Mesendoderm (in vitro differentiated cells): Measurements from ENCODE around the gene ZBTB42.

Experiments used
- DNase-seq: peaks from one replicate; pipeline ENCODE4 v3.0.0; 2013
- H2AK5ac ChIP-seq: 2 replicates; pipeline ENCODE4 v1.6.1; 2013; ENCODE audit warnings: low read length, inconsistent platforms
- H2BK120ac ChIP-seq: 2 replicates; pipeline ENCODE4 v1.6.1; 2013; ENCODE audit warnings: low read depth, mild to moderate bottlenecking, low read length, moderate library complexity, mixed read lengths
- H2BK15ac ChIP-seq: replicated peaks from 2 replicates; pipeline ENCODE4 v1.6.1; 2013; ENCODE audit warnings: low read depth, mild to moderate bottlenecking, moderate library complexity
- H2BK5ac ChIP-seq: 2 replicates; pipeline ENCODE4 v1.6.1; 2013; ENCODE audit warnings: low read length, inconsistent platforms
- H3K18ac ChIP-seq: 2 replicates; pipeline ENCODE4 v1.6.1; 2013; ENCODE audit warnings: mild to moderate bottlenecking, low read length, mixed read lengths
- H3K23ac ChIP-seq: one replicate; pipeline ENCODE4 v1.6.1; 2013; ENCODE audit warnings: low read length
- H3K27ac ChIP-seq: 2 replicates; pipeline ENCODE4 v1.5.1; 2013; ENCODE audit warnings: low read depth, mild to moderate bottlenecking, inconsistent platforms, low read length, moderate library complexity
- H3K27me3 ChIP-seq: 2 replicates; pipeline ENCODE4 v1.6.1; 2013; ENCODE audit warnings: low read length, control low read depth, mild to moderate bottlenecking, inconsistent platforms; ENCODE audit not compliant: insufficient read depth, poor library complexity
- H3K36me3 ChIP-seq: 2 replicates; pipeline ENCODE4 v1.6.1; 2013; ENCODE audit warnings: low read length, inconsistent platforms; ENCODE audit not compliant: control insufficient read depth, insufficient read depth
- H3K4ac ChIP-seq: one replicate; pipeline ENCODE4 v1.6.1; 2013; ENCODE audit warnings: low read depth, mild to moderate bottlenecking, low read length, moderate library complexity
- H3K4me1 ChIP-seq: 2 replicates; pipeline ENCODE4 v1.6.1; 2013; ENCODE audit warnings: low read depth, low read length, inconsistent platforms; ENCODE audit not compliant: control insufficient read depth
- H3K4me2 ChIP-seq: 2 replicates; pipeline ENCODE4 v1.6.1; 2013; ENCODE audit warnings: low read length
- H3K4me3 ChIP-seq: 2 replicates; pipeline ENCODE4 v1.5.1; 2013; ENCODE audit warnings: mild to moderate bottlenecking, low read length
- H3K56ac ChIP-seq: one replicate; pipeline ENCODE4 v1.6.1; 2013; ENCODE audit warnings: low read length
- H3K79me1 ChIP-seq: 2 replicates; pipeline ENCODE4 v1.6.1; 2013; ENCODE audit warnings: low read length, inconsistent platforms
- H3K79me2 ChIP-seq: 2 replicates; pipeline ENCODE4 v1.6.1; 2013; ENCODE audit warnings: mild to moderate bottlenecking, low read length; ENCODE audit not compliant: control insufficient read depth, insufficient read depth
- H3K9ac ChIP-seq: 2 replicates; pipeline ENCODE4 v1.6.1; 2013; ENCODE audit warnings: low read length, inconsistent platforms
- H4K5ac ChIP-seq: one replicate; pipeline ENCODE4 v1.6.1; 2013; ENCODE audit warnings: low read length
- H4K8ac ChIP-seq: one replicate; pipeline ENCODE4 v1.6.1; 2013; ENCODE audit warnings: low read depth, mild to moderate bottlenecking, control low read depth, low read length, moderate library complexity
- WGBS: extraction: QIAGEN DNeasy Blood & Tissue Kit; methylation state at CpG from one replicate; pipeline ENCODE4 v1.1.7; 2013; ENCODE audit warnings: low lambda C conversion rate, missing lambda C conversion rate; ENCODE audit not compliant: insufficient coverage; ENCODE audit errors: extremely low coverage; 5-methylcytosine and 5-hydroxymethylcytosine counted together

The ZBTB42 gene

GRCh38 chr14:104754213-104754851, 46.6 kb upstream of the ZBTB42 start:
- Histone ChIP-seq H4K5ac (no peak overlapping the region), H2BK15ac (no peak overlapping the region), H3K56ac (peak overlapping the region; percentile 92), H3K4ac (no peak overlapping the region), H3K27ac (no peak overlapping the region), H3K27me3 (no peaks in the 10 kb centered on the region), H2AK5ac (no peak overlapping the region), H3K23ac (no peak overlapping the region), H4K8ac (no peak overlapping the region), H3K36me3 (peaks cover 8% of the 10 kb centered on the region), H3K9ac (peak overlapping the region; percentile 95), H3K18ac (no peak overlapping the region), H3K79me2 (peaks cover 32% of the 10 kb centered on the region), H3K79me1 (peaks cover 27% of the 10 kb centered on the region), H2BK120ac (no peak overlapping the region), H2BK5ac (no peak overlapping the region), H3K4me1 (peaks cover 4% of the 10 kb centered on the region), H3K4me3 (peak overlapping the region; percentile 91), H3K4me2 (peak overlapping the region; percentile 80)
- no peak for DNase-seq
- WGBS = no CpG with 5 or more reads among the region's 13 CpGs

- no peak overlapping the region for H2AK5ac ChIP-seq
- no peak overlapping the region for H2BK15ac ChIP-seq
- no peak overlapping the region for H3K4me2 ChIP-seq
These were observed 45.3 kb upstream of the ZBTB42 start for GRCh38 chr14:104755621-104756020.

GRCh38 chr14:104756477-104757237, 44.2 kb upstream of the ZBTB42 start:
- WGBS = no CpG with 5 or more reads among the region's 27 CpGs
- H3K27me3 ChIP-seq = no peaks in the 10 kb centered on the region
- H2BK120ac ChIP-seq = no peak overlapping the region
- H3K79me2 ChIP-seq = peaks cover 32% of the 10 kb centered on the region
- peaks cover 31% of the 10 kb centered on the region for H3K79me1 ChIP-seq
- no peak overlapping the region for H3K27ac ChIP-seq
- H2BK5ac ChIP-seq = no peak overlapping the region
- H3K36me3 ChIP-seq = peaks cover 8% of the 10 kb centered on the region
- H3K9ac ChIP-seq = no peak overlapping the region
- H3K4me3 ChIP-seq = no peak overlapping the region
- DNase-seq = no peak
- no peak overlapping the region for H3K4me2 ChIP-seq
- no peak overlapping the region for H4K5ac ChIP-seq
- no peak overlapping the region for H2AK5ac ChIP-seq
- H4K8ac ChIP-seq = no peak overlapping the region
- H2BK15ac ChIP-seq = no peak overlapping the region
- H3K4ac ChIP-seq = no peak overlapping the region
- peaks cover 4% of the 10 kb centered on the region for H3K4me1 ChIP-seq
- no peak overlapping the region for H3K23ac ChIP-seq
- no peak overlapping the region for H3K18ac ChIP-seq
- no peak overlapping the region for H3K56ac ChIP-seq

More at GRCh38 chr14:104755621-104756020, 45.3 kb upstream of the ZBTB42 start:
- H3K27ac ChIP-seq = no peak overlapping the region
- H3K4me3 ChIP-seq = no peak overlapping the region
- no peak overlapping the region for H3K23ac ChIP-seq
- H3K9ac ChIP-seq = no peak overlapping the region
- H3K18ac ChIP-seq = no peak overlapping the region
- H3K36me3 ChIP-seq = peaks cover 8% of the 10 kb centered on the region
- no peak for DNase-seq
- H2BK5ac ChIP-seq = no peak overlapping the region
- H2BK120ac ChIP-seq = no peak overlapping the region
- peaks cover 31% of the 10 kb centered on the region for H3K79me1 ChIP-seq
- no peak overlapping the region for H3K56ac ChIP-seq
- no peak overlapping the region for H4K5ac ChIP-seq
- no peaks in the 10 kb centered on the region for H3K27me3 ChIP-seq
- WGBS = no CpG with 5 or more reads among the region's 11 CpGs
- peaks cover 4% of the 10 kb centered on the region for H3K4me1 ChIP-seq
- no peak overlapping the region for H3K4ac ChIP-seq
- no peak overlapping the region for H4K8ac ChIP-seq
- H3K79me2 ChIP-seq = peaks cover 32% of the 10 kb centered on the region

GRCh38 chr14:104757238-104757585, 43.7 kb upstream of the ZBTB42 start:
- Histone ChIP-seq H2BK120ac (no peak overlapping the region), H2AK5ac (no peak overlapping the region), H2BK5ac (no peak overlapping the region), H3K23ac (no peak overlapping the region), H3K79me1 (peaks cover 31% of the 10 kb centered on the region), H3K4me1 (peaks cover 4% of the 10 kb centered on the region), H3K4me2 (no peak overlapping the region), H3K4ac (no peak overlapping the region), H3K4me3 (no peak overlapping the region), H3K18ac (no peak overlapping the region), H3K56ac (no peak overlapping the region), H3K27ac (no peak overlapping the region), H3K79me2 (peaks cover 32% of the 10 kb centered on the region), H3K27me3 (no peaks in the 10 kb centered on the region), H2BK15ac (no peak overlapping the region), H4K5ac (no peak overlapping the region), H4K8ac (no peak overlapping the region), H3K9ac (no peak overlapping the region), H3K36me3 (peaks cover 8% of the 10 kb centered on the region)
- no CpG with 5 or more reads among the region's 10 CpGs for WGBS
- no peak for DNase-seq

- H2BK5ac ChIP-seq = no peak overlapping the region
- no peak overlapping the region for H3K4me3 ChIP-seq
These were observed 43.1 kb upstream of the ZBTB42 start for GRCh38 chr14:104757681-104758392.

More at GRCh38 chr14:104757681-104758392, 43.1 kb upstream of the ZBTB42 start:
- Histone ChIP-seq H2BK120ac (no peak overlapping the region), H3K18ac (no peak overlapping the region), H3K79me2 (peaks cover 32% of the 10 kb centered on the region), H3K23ac (no peak overlapping the region), H3K4ac (no peak overlapping the region), H3K27me3 (no peaks in the 10 kb centered on the region), H3K27ac (no peak overlapping the region), H2AK5ac (no peak overlapping the region), H4K8ac (no peak overlapping the region), H3K4me2 (no peak overlapping the region), H3K56ac (no peak overlapping the region), H3K9ac (no peak overlapping the region), H2BK15ac (no peak overlapping the region), H3K36me3 (peaks cover 8% of the 10 kb centered on the region), H3K4me1 (peaks cover 4% of the 10 kb centered on the region), H3K79me1 (peaks cover 31% of the 10 kb centered on the region), H4K5ac (no peak overlapping the region)
- no CpG with 5 or more reads among the region's 19 CpGs for WGBS
- DNase-seq = no peak
